K562 (cell line): ENCODE measurements around the gene LCMT2. TPM values are rescaled to one million over a fixed set of nuclear protein-coding genes. Genes with fewer than 3 reads are reported as not detected.

ENCODE experiments used
- E2F6 ChIP-seq, 2 experiments: IDR thresholded peaks; 2 replicates each; pipeline ENCODE4 v1.6.1; 2011; ENCODE audit warnings: borderline replicate concordance in 1 of 2, control low read depth in 1 of 2, low read depth in 1 of 2, low read length in 1 of 2, mild to moderate bottlenecking in 1 of 2, mixed read lengths in 1 of 2, moderate library complexity in 1 of 2; ENCODE audit not compliant: insufficient read depth in 1 of 2, insufficient read length in 1 of 2, poor library complexity in 1 of 2, severe bottlenecking in 1 of 2; ENCODE audit errors: extremely low read depth in 1 of 2
- HINFP ChIP-seq: fragments of 450-650 bp; conservative IDR thresholded peaks from 2 replicates; pipeline ENCODE4 v1.6.1; 2016; ENCODE audit warnings: missing genetic modification characterization, low read depth, mild to moderate bottlenecking, control low read depth, missing compliant biosample characterization
- KDM2B ChIP-seq: fragments of 250-450 bp; sonication (Bioruptor Pico); IDR thresholded peaks from 2 replicates; pipeline ENCODE4 v1.8.0; 2021; ENCODE audit warnings: mild to moderate bottlenecking, moderate library complexity
- MAFF ChIP-seq: IDR thresholded peaks from 2 replicates; pipeline ENCODE4 v1.6.1; 2012; ENCODE audit warnings: low read length, improper control_type of control experiment
- MTA1 ChIP-seq: fragments of 450-650 bp; IDR thresholded peaks from 2 replicates; pipeline ENCODE4 v1.6.1; 2017; ENCODE audit warnings: borderline replicate concordance
- NFE2 ChIP-seq: IDR thresholded peaks from 2 replicates; pipeline ENCODE4 v1.6.1; 2014; ENCODE audit warnings: antibody characterized with exemption, low read depth
- NR4A1 ChIP-seq, 2 experiments: fragments of 250-450 bp in 1 of 2; fragments of 450-650 bp in 1 of 2; sonication (Bioruptor Pico) in 1 of 2; IDR thresholded peaks; 2 replicates each; pipeline versions ENCODE4 v1.4.0 to v1.6.1; 2016 to 2020; ENCODE audit warnings: mild to moderate bottlenecking in 2 of 2, missing compliant biosample characterization in 1 of 2, missing genetic modification characterization in 1 of 2, moderate library complexity in 1 of 2
- POLR2AphosphoS2 ChIP-seq: IDR thresholded peaks from 2 replicates; pipeline ENCODE4 v1.6.1; 2012; ENCODE audit warnings: low read length, improper control_type of control experiment
- PTBP1 ChIP-seq: fragments of 200-400 bp; formaldehyde crosslinking; IDR thresholded peaks from 2 replicates; pipeline ENCODE4 v1.6.1; 2017; ENCODE audit warnings: low read depth, low read length
- RBM22 ChIP-seq: fragments of 200-400 bp; formaldehyde crosslinking; IDR thresholded peaks from 2 replicates; pipeline ENCODE4 v1.6.1; 2018; ENCODE audit warnings: low read length, low read depth; ENCODE audit not compliant: poor library complexity, severe bottlenecking
- RBM39 ChIP-seq: fragments of 200-400 bp; formaldehyde crosslinking; optimal IDR thresholded peaks from 2 replicates; pipeline ENCODE3; 2018; ENCODE audit warnings: low read depth, low read length
- TBP ChIP-seq: optimal IDR thresholded peaks from 2 replicates; pipeline ENCODE3; 2011; ENCODE audit warnings: low read depth, low read length, improper control_type of control experiment
- TFAM ChIP-seq: fragments of 250-450 bp; sonication (Bioruptor Pico); conservative IDR thresholded peaks from 2 replicates; pipeline ENCODE4 v1.5.0; 2021; ENCODE audit warnings: mild to moderate bottlenecking, moderate library complexity
- YY1 ChIP-seq, 3 experiments: IDR thresholded peaks; 2 replicates each; pipeline ENCODE4 v1.6.1; 2011; ENCODE audit warnings: low read length in 2 of 3, mild to moderate bottlenecking in 2 of 3, moderate library complexity in 2 of 3, borderline replicate concordance in 1 of 3, control low read depth in 1 of 3, low read depth in 1 of 3; ENCODE audit not compliant: insufficient read depth in 3 of 3, insufficient replicate concordance in 2 of 3, control insufficient read depth in 1 of 3, insufficient read length in 1 of 3; ENCODE audit errors: extremely low read depth in 1 of 3
- ZBTB34 ChIP-seq: fragments of 250-450 bp; sonication (Bioruptor Pico); IDR thresholded peaks from 2 replicates; pipeline ENCODE4 v1.8.0; 2021; ENCODE audit warnings: mild to moderate bottlenecking, moderate library complexity
- ZNF224 ChIP-seq: sonication (generic); formaldehyde crosslinking; IDR thresholded peaks from 2 replicates; pipeline ENCODE4 v1.8.0; 2022; ENCODE audit warnings: mild to moderate bottlenecking, missing genetic modification reagents
- ZNF431 ChIP-seq: sonication (generic); formaldehyde crosslinking; IDR thresholded peaks from 2 replicates; pipeline ENCODE4 v1.8.0; 2022; ENCODE audit warnings: mild to moderate bottlenecking, missing genetic modification reagents
- polyA plus RNA-seq, 8 experiments: library from polyadenylated mRNA; depleted of rRNA in 4 of 8; stranded (reverse) in 5 of 8; unstranded in 3 of 8; fragments of >200 nt; fragmentation: Nextera tagmentation in 2 of 8; fragmentation: Illumina TruSeq in 1 of 8; extraction: Ambion mirVana in 2 of 8; extraction: Trizol in 1 of 8; gene quantifications; 2 replicates each; pipeline versions ENCODE4 v1.2.1 to v1.2.3, GENCODE V29; 2011 to 2014; ENCODE audit warnings: inconsistent platforms in 1 of 8, missing spikeins in 1 of 8
- total RNA-seq, 7 experiments: library from RNA; depleted of rRNA in 6 of 7; stranded (reverse); fragments of >200 nt in 6 of 7; fragmentation: Illumina TruSeq in 2 of 7; extraction: Trizol in 2 of 7; gene quantifications; 2 replicates each; pipeline versions ENCODE4 v1.2.1 to v1.2.3, GENCODE V29; 2011 to 2021; ENCODE audit warnings: low replicate concordance in 1 of 7
- TF ChIP-seq, protein P1 (sequence below): fragments of 200-800 bp; sonication (Bioruptor generic); IDR thresholded peaks from 2 replicates; pipeline ENCODE4 v1.6.1; 2017; ENCODE audit warnings: missing genetic modification characterization, missing compliant biosample characterization

Gene LCMT2
- total and polyA plus RNA-seq, 9 of the 15 experiments (the other 6 are each of a cell fraction or from before 2014, with no cell fraction given): 2.5 to 22.3 (median 15.2) TPM

- TF ChIP-seq HINFP (tag) (no peak), TFAM (no peak), RBM22 (no peak), MTA1 (peak; percentile 36; the same call in 1 of the 2 replicates), KDM2B (CRISPR knock-in tag) (no peak), YY1 (IDR thresholded peaks at IDR 0.05; ENCODE audit: borderline replicate concordance in 1 of 3, control insufficient read depth in 1 of 3, extremely low read depth in 1 of 3, insufficient read depth in 3 of 3, insufficient read length in 1 of 3, insufficient replicate concordance in 2 of 3, low read depth in 1 of 3, low read length in 2 of 3) (peak in 1 of 3 experiments; percentile 2), ZNF224 (CRISPR knock-in tag) (no peak), PTBP1 (no peak), E2F6 (IDR thresholded peaks at IDR 0.05; ENCODE audit: borderline replicate concordance in 1 of 2, extremely low read depth in 1 of 2, insufficient read depth in 1 of 2, insufficient read length in 1 of 2, low read depth in 1 of 2, low read length in 1 of 2, poor library complexity in 1 of 2, severe bottlenecking in 1 of 2) (peak; percentile 48 to 71), ZNF431 (CRISPR knock-in tag) (0 out of 2 replicates have a peak, but pooled peaks have one; percentile 53), POLR2AphosphoS2 (no peak), MAFF (no peak), NFE2 (no peak), RBM39 (no peak), NR4A1 (CRISPR knock-in tag; IDR thresholded peaks at IDR 0.05) (no peak), NR4A1 (tag; IDR thresholded peaks at IDR 0.05) (no peak), TBP (peak; percentile 63), ZBTB34 (CRISPR knock-in tag) (no peak)
- TF ChIP-seq, protein P1, sequence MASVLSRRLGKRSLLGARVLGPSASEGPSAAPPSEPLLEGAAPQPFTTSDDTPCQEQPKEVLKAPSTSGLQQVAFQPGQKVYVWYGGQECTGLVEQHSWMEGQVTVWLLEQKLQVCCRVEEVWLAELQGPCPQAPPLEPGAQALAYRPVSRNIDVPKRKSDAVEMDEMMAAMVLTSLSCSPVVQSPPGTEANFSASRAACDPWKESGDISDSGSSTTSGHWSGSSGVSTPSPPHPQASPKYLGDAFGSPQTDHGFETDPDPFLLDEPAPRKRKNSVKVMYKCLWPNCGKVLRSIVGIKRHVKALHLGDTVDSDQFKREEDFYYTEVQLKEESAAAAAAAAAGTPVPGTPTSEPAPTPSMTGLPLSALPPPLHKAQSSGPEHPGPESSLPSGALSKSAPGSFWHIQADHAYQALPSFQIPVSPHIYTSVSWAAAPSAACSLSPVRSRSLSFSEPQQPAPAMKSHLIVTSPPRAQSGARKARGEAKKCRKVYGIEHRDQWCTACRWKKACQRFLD (CRISPR knock-in tag): 0 out of 2 replicates have a peak, but pooled peaks have one; percentile 14
These were observed 40.9 kb upstream of the LCMT2 start, which contains the start of the genes TUBGCP4 and ZSCAN29 (continued) for GRCh38 chr15:43370975-43371974.
